Measurements from ENCODE around the gene INA. TPM values are rescaled to one million over a fixed set of nuclear protein-coding genes. Genes with fewer than 3 reads are reported as not detected.

INA gene
- total RNA-seq, 1 donor from 2014 or later, result 39.6 TPM

- TF ChIP-seq EZH2 (IDR thresholded peaks at IDR 0.05; ENCODE audit: insufficient read depth, low read length) (no peak), CTCF (IDR thresholded peaks at IDR 0.05; ENCODE audit: insufficient read depth, low read depth, low read length) (no peak)
- no peak overlapping the region for H3K4me3 Mint-ChIP-seq (ENCODE audit: unreplicated experiment)
- no peaks in the 10 kb centered on the region for H3K4me1 ChIP-seq (ENCODE audit: insufficient read depth, low read length)
- DNase-seq (ENCODE audit: low read depth) (no peak), FAIRE-seq (no peak)
- no peak overlapping the region for H3K4me3 ChIP-seq (ENCODE audit: insufficient read depth, low read depth, low read length)
- H3K4me1 Mint-ChIP-seq (ENCODE audit: low read depth, unreplicated experiment), result no peaks in the 10 kb centered on the region
- peaks cover 4% of the 10 kb centered on the region for H4K20me1 ChIP-seq (ENCODE audit: insufficient read depth, low read length)
- no peak overlapping the region for H3K27ac Mint-ChIP-seq (ENCODE audit: unreplicated experiment)
- no peak overlapping the region for H2AFZ ChIP-seq (ENCODE audit: low read depth, low read length)
- no peak overlapping the region for H3K4me2 ChIP-seq (ENCODE audit: low read length)
- no peaks in the 10 kb centered on the region for H3K27me3 Mint-ChIP-seq (ENCODE audit: low read depth, unreplicated experiment)
- H3K27ac ChIP-seq (ENCODE audit: low read depth, low read length), result no peak overlapping the region
- no peaks in the 10 kb centered on the region for H3K9me3 ChIP-seq (ENCODE audit: insufficient read depth, low read depth, low read length)
- no peaks in the 10 kb centered on the region for H3K27me3 ChIP-seq (ENCODE audit: insufficient read depth, low read length)
- H3K36me3 ChIP-seq (ENCODE audit: insufficient read depth, low read length), result peaks cover 21% of the 10 kb centered on the region
- H3K9me3 Mint-ChIP-seq (ENCODE audit: unreplicated experiment), result no peaks in the 10 kb centered on the region
- H3K79me2 ChIP-seq (ENCODE audit: insufficient read depth, low read length), result no peaks in the 10 kb centered on the region
- no peak overlapping the region for H3K9ac ChIP-seq (ENCODE audit: low read length)
- peaks cover 3% of the 10 kb centered on the region for H3K36me3 Mint-ChIP-seq (ENCODE audit: low read depth, unreplicated experiment)
Observed at GRCh38 chr10:103336370-103336769, 59.4 kb downstream of the INA start.

Other genes starting within 250 kb of the INA start
- 89.4 and 113 TPM in 2 replicates for gene NT5C2, start 83.9 kb upstream of the INA start, total RNA-seq
- not detected in 2 replicates for gene RPEL1, start 31.3 kb upstream of the INA start, total RNA-seq
- gene PCGF6, start 74.0 kb downstream of the INA start, total RNA-seq, result 9.0 and 10.3 TPM in 2 replicates
- 3.3 and 3.9 TPM in 2 replicates for gene TAF5, start 90.8 kb downstream of the INA start, total RNA-seq
- 405 and 463 TPM in 2 replicates for gene ATP5MK, start 119.3 kb downstream of the INA start, total RNA-seq
- gene PDCD11, start 119.5 kb downstream of the INA start, total RNA-seq, result 62.3 and 72.8 TPM in 2 replicates
- 1.2 and 1.4 TPM in 2 replicates for gene CALHM2, start 175.2 kb downstream of the INA start, total RNA-seq
- gene CALHM1, start 181.8 kb downstream of the INA start, total RNA-seq, result not detected in 2 replicates
- gene CALHM3, start 202.1 kb downstream of the INA start, total RNA-seq, result not detected in 2 replicates
- 1.4 and 1.5 TPM in 2 replicates for gene NEURL1, start 216.6 kb downstream of the INA start, total RNA-seq